ENCODE data around the gene HARS1.
"Not testable (repeated sequence)": the region's sequence is repeated elsewhere in the genome, so short reads cannot be mapped to it uniquely, and the experiment has no call there.

HARS1 gene

GRCh38 chr5:140674211-140674610 lies 17.0 kb downstream of the HARS1 start:
- H3K4me1 ChIP-seq (ENCODE audit: control insufficient read depth, insufficient read depth, low read length): no peaks in the 10 kb centered on the region
- no peak overlapping the region for H3K4me3 ChIP-seq (ENCODE audit: low read length)
- H3K27me3 ChIP-seq (replicated peaks; ENCODE audit: control insufficient read depth, insufficient read depth, low read length): no peaks in the 10 kb centered on the region
- peaks cover 74% of the 10 kb centered on the region for H3K36me3 ChIP-seq (ENCODE audit: control insufficient read depth, insufficient read depth, low read length, severe bottlenecking)
- H3K9ac ChIP-seq (ENCODE audit: low read length): no peak overlapping the region
- no peak for DNase-seq (ENCODE audit: low read depth)
- no peaks in the 10 kb centered on the region for H3K9me3 ChIP-seq (ENCODE audit: control insufficient read depth, low read length)

GRCh38 chr5:140673187-140673976 lies 17.8 kb downstream of the HARS1 start, which contains the start of gene DND1:
TSS of gene DND1 (minus strand) at chr5:140673576. CDS start at chr5:140673542, 34 bp downstream.
- H3K9ac ChIP-seq (ENCODE audit: low read length): no peak within 1 kb of the TSS
- H3K4me3 ChIP-seq (ENCODE audit: low read length): peak within 1 kb of the TSS; percentile 31
- peaks cover 77% of the 10 kb centered on the region for H3K36me3 ChIP-seq (ENCODE audit: control insufficient read depth, insufficient read depth, low read length, severe bottlenecking)
- no peaks in the 10 kb centered on the region for H3K9me3 ChIP-seq (ENCODE audit: control insufficient read depth, low read length)
- H3K4me1 ChIP-seq (ENCODE audit: control insufficient read depth, insufficient read depth, low read length): no peaks in the 10 kb centered on the region
- no peaks in the 10 kb centered on the region for H3K27me3 ChIP-seq (replicated peaks; ENCODE audit: control insufficient read depth, insufficient read depth, low read length)
- no peak for DNase-seq (ENCODE audit: low read depth)

GRCh38 chr5:140672455-140673186 lies 18.5 kb downstream of the HARS1 start:
- H3K36me3 ChIP-seq (ENCODE audit: control insufficient read depth, insufficient read depth, low read length, severe bottlenecking): peaks cover 77% of the 10 kb centered on the region
- no peaks in the 10 kb centered on the region for H3K27me3 ChIP-seq (replicated peaks; ENCODE audit: control insufficient read depth, insufficient read depth, low read length)
- H3K4me3 ChIP-seq (ENCODE audit: low read length): peak overlapping the region; percentile 31
- H3K4me1 ChIP-seq (ENCODE audit: control insufficient read depth, insufficient read depth, low read length): no peaks in the 10 kb centered on the region
- no peaks in the 10 kb centered on the region for H3K9me3 ChIP-seq (ENCODE audit: control insufficient read depth, low read length)
- H3K9ac ChIP-seq (ENCODE audit: low read length): no peak overlapping the region
- DNase-seq (ENCODE audit: low read depth): peak; percentile 37

GRCh38 chr5:140671472-140672125 lies 19.6 kb downstream of the HARS1 start:
- H3K36me3 ChIP-seq (ENCODE audit: control insufficient read depth, insufficient read depth, low read length, severe bottlenecking): peaks cover 73% of the 10 kb centered on the region
- peaks cover 1% of the 10 kb centered on the region for H3K4me1 ChIP-seq (ENCODE audit: control insufficient read depth, insufficient read depth, low read length)
- H3K27me3 ChIP-seq (replicated peaks; ENCODE audit: control insufficient read depth, insufficient read depth, low read length): no peaks in the 10 kb centered on the region
- H3K9ac ChIP-seq (ENCODE audit: low read length): no peak overlapping the region
- DNase-seq (ENCODE audit: low read depth): no peak
- H3K9me3 ChIP-seq (ENCODE audit: control insufficient read depth, low read length): no peaks in the 10 kb centered on the region
- no peak overlapping the region for H3K4me3 ChIP-seq (ENCODE audit: low read length)

GRCh38 chr5:140671035-140671434 lies 20.1 kb downstream of the HARS1 start:
- H3K27me3 ChIP-seq (replicated peaks; ENCODE audit: control insufficient read depth, insufficient read depth, low read length); H3K4me1 ChIP-seq (ENCODE audit: control insufficient read depth, insufficient read depth, low read length); H3K4me3 ChIP-seq (ENCODE audit: low read length); H3K9me3 ChIP-seq (ENCODE audit: control insufficient read depth, low read length); H3K9ac ChIP-seq (ENCODE audit: low read length); DNase-seq (ENCODE audit: low read depth): not testable (repeated sequence)
- peaks cover 67% of the 10 kb centered on the region for H3K36me3 ChIP-seq (ENCODE audit: control insufficient read depth, insufficient read depth, low read length, severe bottlenecking)

- H3K27me3 ChIP-seq (replicated peaks; ENCODE audit: control insufficient read depth, insufficient read depth, low read length): no peaks in the 10 kb centered on the region
- no peaks in the 10 kb centered on the region for H3K9me3 ChIP-seq (ENCODE audit: control insufficient read depth, low read length)
- H3K4me1 ChIP-seq (ENCODE audit: control insufficient read depth, insufficient read depth, low read length): peaks cover 10% of the 10 kb centered on the region
- peak within 1 kb of the TSS; percentile 92 for H3K4me3 ChIP-seq (ENCODE audit: low read length)
- peak; percentile 98 for DNase-seq (ENCODE audit: low read depth)
- H3K9ac ChIP-seq (ENCODE audit: low read length): peak within 1 kb of the TSS; percentile 93
- peaks cover 60% of the 10 kb centered on the region for H3K36me3 ChIP-seq (ENCODE audit: control insufficient read depth, insufficient read depth, low read length, severe bottlenecking)
Measured at GRCh38 chr5:140664359-140665119, 26.6 kb downstream of the HARS1 start, which contains the start of gene WDR55. TSS of gene WDR55 (plus strand) at chr5:140664904. CDS start at chr5:140664913, 9 bp downstream.

GRCh38 chr5:140664030-140664358 lies 27.2 kb downstream of the HARS1 start:
- no peaks in the 10 kb centered on the region for H3K9me3 ChIP-seq (ENCODE audit: control insufficient read depth, low read length)
- H3K4me3 ChIP-seq (ENCODE audit: low read length): peak overlapping the region; percentile 92
- H3K4me1 ChIP-seq (ENCODE audit: control insufficient read depth, insufficient read depth, low read length): peaks cover 10% of the 10 kb centered on the region
- no peak for DNase-seq (ENCODE audit: low read depth)
- H3K36me3 ChIP-seq (ENCODE audit: control insufficient read depth, insufficient read depth, low read length, severe bottlenecking): peaks cover 60% of the 10 kb centered on the region
- H3K9ac ChIP-seq (ENCODE audit: low read length): peak overlapping the region; percentile 93
- H3K27me3 ChIP-seq (replicated peaks; ENCODE audit: control insufficient read depth, insufficient read depth, low read length): no peaks in the 10 kb centered on the region

- H3K4me3 ChIP-seq (ENCODE audit: low read length): not testable (repeated sequence)
Measured at GRCh38 chr5:140660371-140660770, 30.8 kb downstream of the HARS1 start.

GRCh38 chr5:140658870-140659269 lies 32.3 kb downstream of the HARS1 start:
- no peaks in the 10 kb centered on the region for H3K9me3 ChIP-seq (ENCODE audit: control insufficient read depth, low read length)
- no peak for DNase-seq (ENCODE audit: low read depth)
- H3K9ac ChIP-seq (ENCODE audit: low read length): no peak overlapping the region
- no peaks in the 10 kb centered on the region for H3K27me3 ChIP-seq (replicated peaks; ENCODE audit: control insufficient read depth, insufficient read depth, low read length)
- H3K36me3 ChIP-seq (ENCODE audit: control insufficient read depth, insufficient read depth, low read length, severe bottlenecking): peaks cover 87% of the 10 kb centered on the region
- no peaks in the 10 kb centered on the region for H3K4me1 ChIP-seq (ENCODE audit: control insufficient read depth, insufficient read depth, low read length)
- H3K4me3 ChIP-seq (ENCODE audit: low read length): no peak overlapping the region

More at GRCh38 chr5:140660371-140660770, 30.8 kb downstream of the HARS1 start:
- not testable (repeated sequence) for H3K27me3 ChIP-seq (replicated peaks; ENCODE audit: control insufficient read depth, insufficient read depth, low read length); DNase-seq (ENCODE audit: low read depth); H3K9me3 ChIP-seq (ENCODE audit: control insufficient read depth, low read length); H3K4me1 ChIP-seq (ENCODE audit: control insufficient read depth, insufficient read depth, low read length); H3K9ac ChIP-seq (ENCODE audit: low read length)
- peaks cover 72% of the 10 kb centered on the region for H3K36me3 ChIP-seq (ENCODE audit: control insufficient read depth, insufficient read depth, low read length, severe bottlenecking)

GRCh38 chr5:140647042-140647419 lies 44.1 kb downstream of the HARS1 start:
- Histone ChIP-seq H3K4me1 (ENCODE audit: control insufficient read depth, insufficient read depth, low read length) (peaks cover 24% of the 10 kb centered on the region), H3K36me3 (ENCODE audit: control insufficient read depth, insufficient read depth, low read length, severe bottlenecking) (peaks cover 52% of the 10 kb centered on the region), H3K27me3 (replicated peaks; ENCODE audit: control insufficient read depth, insufficient read depth, low read length) (no peaks in the 10 kb centered on the region), H3K9me3 (ENCODE audit: control insufficient read depth, low read length) (no peaks in the 10 kb centered on the region), H3K4me3 (ENCODE audit: low read length) (peak overlapping the region; percentile 89), H3K9ac (ENCODE audit: low read length) (peak overlapping the region; percentile 92)
- DNase-seq (ENCODE audit: low read depth): no peak

All from adipocyte (in vitro differentiated cells).